ENCODE results near the gene CNOT1.

GRCh38 chr16:58665200-58665599, 35.6 kb upstream of the CNOT1 start:
- TF ChIP-seq PRDM6 (tag by site-specific recombination; IDR thresholded peaks at IDR 0.05) (no peak), PATZ1 (tag by site-specific recombination; IDR thresholded peaks at IDR 0.05) (no peak), SP2 (tag by site-specific recombination; IDR thresholded peaks at IDR 0.05) (no peak), ZBTB26 (tag by site-specific recombination; optimal IDR thresholded peaks at IDR 0.05) (no peak), CTCF (tag by site-specific recombination; IDR thresholded peaks at IDR 0.05) (no peak), REST (tag by site-specific recombination; IDR thresholded peaks at IDR 0.05) (no peak), ZNF549 (tag by site-specific recombination; IDR thresholded peaks at IDR 0.05) (no peak), ZNF302 (tag by site-specific recombination; IDR thresholded peaks at IDR 0.05; ENCODE audit: low read depth) (no peak), ZNF513 (tag by site-specific recombination; IDR thresholded peaks at IDR 0.05) (no peak), ZBTB8A (tag by site-specific recombination; IDR thresholded peaks at IDR 0.05) (no peak)
